GM23338 (cell line): ENCODE measurements around the gene SP100. TPM values are rescaled to one million over a fixed set of nuclear protein-coding genes. Genes with fewer than 3 reads are reported as not detected.
A peak's percentile ranks its signal among the peaks of the same experiment; 100 is the strongest.

Experiments used
- ATAC-seq: fragments of 200-7000 bp; cut with Tn5 transposase; 3 replicates; pipeline ENCODE4 v1.9.1; 2020
- DNase-seq: peaks from one replicate; pipeline ENCODE4 v3.0.0-alpha.2; 2015; ENCODE audit warnings: low spot score
- H2AFZ ChIP-seq: fragments of 200-600 bp; sonication (generic); 2 replicates; pipeline ENCODE4 v1.8.0; 2016; ENCODE audit warnings: antibody characterized with exemption, mild to moderate bottlenecking, moderate library complexity
- H3F3A ChIP-seq: fragments of 200-600 bp; sonication (generic); replicated peaks from 2 replicates; pipeline ENCODE4 v1.8.0; 2017; ENCODE audit warnings: antibody characterized with exemption, mixed run types, low read depth
- H3K27ac ChIP-seq: fragments of 200-600 bp; sonication (generic); 2 replicates; pipeline ENCODE4 v1.6.1; 2016; ENCODE audit warnings: low read depth
- H3K27me3 ChIP-seq: fragments of 200-600 bp; sonication (generic); 2 replicates; pipeline ENCODE4 v1.8.0; 2016; ENCODE audit warnings: mild to moderate bottlenecking, mixed run types, moderate library complexity; ENCODE audit not compliant: insufficient read depth
- H3K36me3 ChIP-seq: fragments of 200-600 bp; sonication (generic); 2 replicates; pipeline ENCODE4 v1.8.0; 2016; ENCODE audit warnings: mild to moderate bottlenecking; ENCODE audit not compliant: insufficient read depth
- H3K4me1 ChIP-seq: fragments of 200-600 bp; sonication (generic); 2 replicates; pipeline ENCODE4 v1.8.0; 2016; ENCODE audit warnings: mild to moderate bottlenecking, moderate library complexity; ENCODE audit not compliant: insufficient read depth
- H3K4me2 ChIP-seq: fragments of 200-600 bp; sonication (generic); 2 replicates; pipeline ENCODE4 v1.7.1; 2017; ENCODE audit warnings: mixed run types
- H3K4me3 ChIP-seq: fragments of 200-600 bp; sonication (generic); 2 replicates; pipeline ENCODE4 v1.6.1; 2016; ENCODE audit warnings: mixed run types
- H3K79me2 ChIP-seq: fragments of 200-600 bp; sonication (generic); replicated peaks from 2 replicates; pipeline ENCODE4 v1.8.0; 2017; ENCODE audit warnings: mild to moderate bottlenecking; ENCODE audit not compliant: insufficient read depth
- H3K9me2 ChIP-seq: fragments of 200-600 bp; sonication (generic); 2 replicates; pipeline ENCODE4 v1.8.0; 2017; ENCODE audit not compliant: insufficient read depth
- H4K20me1 ChIP-seq: fragments of 200-600 bp; sonication (generic); replicated peaks from 2 replicates; pipeline ENCODE4 v1.8.0; 2017; ENCODE audit warnings: mild to moderate bottlenecking; ENCODE audit not compliant: insufficient read depth
- H3K27ac Mint-ChIP-seq: 2 replicates; pipeline ENCODE4 v1.8.0; 2020; ENCODE audit warnings: inconsistent platforms, mild to moderate bottlenecking, moderate library complexity, mixed read lengths
- H3K27me3 Mint-ChIP-seq: 3 replicates; pipeline ENCODE4 v1.8.0; 2022; ENCODE audit warnings: low read depth, mild to moderate bottlenecking, moderate library complexity, mixed read lengths, inconsistent platforms; ENCODE audit not compliant: insufficient read depth, poor library complexity
- H3K36me3 Mint-ChIP-seq: 3 replicates; pipeline ENCODE4 v1.8.0; 2021; ENCODE audit warnings: low read depth, mild to moderate bottlenecking, inconsistent platforms, moderate library complexity, mixed read lengths
- H3K4me1 Mint-ChIP-seq: 3 replicates; pipeline ENCODE4 v1.8.0; 2020; ENCODE audit warnings: mild to moderate bottlenecking, inconsistent platforms, mixed read lengths
- H3K4me3 Mint-ChIP-seq: 3 replicates; pipeline ENCODE4 v1.8.0; 2021; ENCODE audit warnings: moderate library complexity, mild to moderate bottlenecking, inconsistent platforms, mixed read lengths
- H3K9me3 Mint-ChIP-seq: 3 replicates; pipeline ENCODE4 v1.8.0; 2020; ENCODE audit warnings: moderate library complexity, mild to moderate bottlenecking, inconsistent platforms, mixed read lengths
- CREB1 ChIP-seq: fragments of 250-450 bp; sonication (Bioruptor Pico); IDR thresholded peaks from 2 replicates; pipeline ENCODE4 v1.5.0; 2020; ENCODE audit warnings: low read depth, mild to moderate bottlenecking, moderate library complexity
- CTCF ChIP-seq, 2 experiments: fragments of 200-600 bp in 1 of 2; sonication (generic) in 1 of 2; conservative IDR thresholded peaks; 2 replicates each; pipeline versions ENCODE4 v1.5.1 to v1.6.1; 2016 to 2017; ENCODE audit warnings: antibody characterized with exemption in 2 of 2, low read depth in 2 of 2, mild to moderate bottlenecking in 2 of 2, moderate library complexity in 1 of 2
- ETS1 ChIP-seq: IDR thresholded peaks from 2 replicates; pipeline ENCODE4 v1.6.1; 2016; ENCODE audit warnings: antibody characterized with exemption
- EZH2 ChIP-seq: fragments of 200-600 bp; sonication (generic); IDR thresholded peaks from one replicate; pipeline ENCODE4 v1.8.0; 2017; ENCODE audit warnings: antibody characterized with exemption, mild to moderate bottlenecking, low read depth; ENCODE audit not compliant: unreplicated experiment
- EZH2phosphoT487 ChIP-seq: fragments of 200-600 bp; sonication (generic); IDR thresholded peaks from one replicate; pipeline ENCODE4 v1.8.1; 2018; ENCODE audit warnings: antibody characterized with exemption; ENCODE audit not compliant: unreplicated experiment
- JUNB ChIP-seq: IDR thresholded peaks from one replicate; pipeline ENCODE4 v1.6.1; 2016; ENCODE audit warnings: antibody characterized with exemption; ENCODE audit not compliant: unreplicated experiment
- NANOG ChIP-seq: IDR thresholded peaks from 2 replicates; pipeline ENCODE4 v1.6.1; 2016; ENCODE audit warnings: antibody characterized with exemption, borderline replicate concordance
- POLR2AphosphoS5 ChIP-seq: IDR thresholded peaks from 2 replicates; pipeline ENCODE4 v1.6.1; 2016; ENCODE audit warnings: antibody characterized with exemption, low read depth
- REST ChIP-seq: IDR thresholded peaks from one replicate; pipeline ENCODE4 v1.6.1; 2018; ENCODE audit warnings: antibody characterized with exemption; ENCODE audit not compliant: unreplicated experiment
- STAT1 ChIP-seq: IDR thresholded peaks from one replicate; pipeline ENCODE4 v1.6.1; 2016; ENCODE audit warnings: antibody characterized with exemption; ENCODE audit not compliant: unreplicated experiment
- ZNF114 ChIP-seq: fragments of 250-450 bp; sonication (Bioruptor Pico); IDR thresholded peaks from 2 replicates; pipeline ENCODE4 v1.5.0; 2020; ENCODE audit warnings: mild to moderate bottlenecking, moderate library complexity
- ZNF331 ChIP-seq: fragments of 250-450 bp; sonication (Bioruptor Pico); IDR thresholded peaks from 2 replicates; pipeline ENCODE4 v1.5.0; 2020; ENCODE audit warnings: low read depth, mild to moderate bottlenecking, moderate library complexity
- ZNF462 ChIP-seq: fragments of 250-450 bp; sonication (Bioruptor Pico); IDR thresholded peaks from 2 replicates; pipeline ENCODE4 v1.5.0; 2020; ENCODE audit warnings: mild to moderate bottlenecking, moderate library complexity
- polyA plus RNA-seq: library from polyadenylated mRNA; unstranded; fragments of >200 nt; fragmentation: Nextera tagmentation; extraction: Ambion mirVana; gene quantifications from 2 replicates; pipeline ENCODE4 v1.2.1, GENCODE V29; 2016
- total RNA-seq: library from RNA; depleted of rRNA; stranded (reverse); fragments of >200 nt; shearing (Covaris generic); gene quantifications from 2 replicates; pipeline ENCODE4 v1.2.3, GENCODE V29; 2014

Gene SP100
- total and polyA plus RNA-seq, 2 experiments from 2014 or later: 0.44 to 0.73 TPM

- TF ChIP-seq ZNF462 (no peak), JUNB (no peak), ZNF114 (no peak)
These were observed 41.2 kb downstream of the SP100 start (continued) for GRCh38 chr2:230457073-230457768.

GRCh38 chr2:230457793-230458192 is 41.8 kb downstream of the SP100 start:
- H3K4me3 Mint-ChIP-seq: no peak overlapping the region
- H3K4me3 ChIP-seq: no peak overlapping the region
- peaks cover 2% of the 10 kb centered on the region for H3K27me3 Mint-ChIP-seq
- DNase-seq (no peak), ATAC-seq (peak; percentile 39)
- no peaks in the 10 kb centered on the region for H3K27me3 ChIP-seq
- no peak overlapping the region for H2AFZ ChIP-seq
- peaks cover 13% of the 10 kb centered on the region for H3K9me2 ChIP-seq
- H4K20me1 ChIP-seq: no peaks in the 10 kb centered on the region
- H3K79me2 ChIP-seq: no peaks in the 10 kb centered on the region
- no peaks in the 10 kb centered on the region for H3K36me3 Mint-ChIP-seq
- peaks cover 17% of the 10 kb centered on the region for H3K4me1 Mint-ChIP-seq
- no peak overlapping the region for H3K4me2 ChIP-seq
- H3K9me3 Mint-ChIP-seq: peaks cover 3% of the 10 kb centered on the region; the same call in 1 of the 3 replicates
- peaks cover 8% of the 10 kb centered on the region; the same call in 1 of the 2 replicates for H3K4me1 ChIP-seq
- H3K27ac Mint-ChIP-seq: peak overlapping the region; percentile 50; the same call in 1 of the 2 replicates
- no peaks in the 10 kb centered on the region for H3F3A ChIP-seq
- H3K36me3 ChIP-seq: no peaks in the 10 kb centered on the region
- H3K27ac ChIP-seq: no peak overlapping the region
- TF ChIP-seq EZH2phosphoT487 (no peak), EZH2 (no peak), POLR2AphosphoS5 (no peak), ETS1 (no peak), ZNF114 (no peak), ZNF331 (no peak), JUNB (no peak), STAT1 (no peak), CREB1 (CRISPR knock-in tag) (no peak), REST (no peak), CTCF (conservative IDR thresholded peaks at IDR 0.05; ENCODE audit: low read depth in 2 of 2) (no peak), NANOG (no peak)
